K562 (cell line): ENCODE results near the gene POMT2. TPM values are rescaled to one million over a fixed set of nuclear protein-coding genes. Genes with fewer than 3 reads are reported as not detected.

Experiments used
- AFF1 ChIP-seq, 2 experiments: fragments of 450-650 bp; IDR thresholded peaks; 2 replicates each; pipeline ENCODE4 v1.6.1; 2018; ENCODE audit warnings: mild to moderate bottlenecking in 2 of 2, low read depth in 1 of 2; ENCODE audit not compliant: partially characterized antibody in 2 of 2
- AFF4 ChIP-seq: sonication (generic); formaldehyde crosslinking; IDR thresholded peaks from 2 replicates; pipeline ENCODE4 v1.8.0; 2023; ENCODE audit warnings: mild to moderate bottlenecking, missing genetic modification reagents
- DPF2 ChIP-seq: fragments of 450-650 bp; IDR thresholded peaks from 2 replicates; pipeline ENCODE4 v1.6.1; 2016
- JUN ChIP-seq, 2 experiments: sonication (generic) in 1 of 2; formaldehyde crosslinking in 1 of 2; IDR thresholded peaks; 2 replicates each; pipeline versions ENCODE4 v1.6.1 to v1.8.0; 2012 to 2022; ENCODE audit warnings: borderline replicate concordance in 2 of 2, mild to moderate bottlenecking in 2 of 2, improper control_type of control experiment in 1 of 2, low read depth in 1 of 2, low read length in 1 of 2, missing genetic modification reagents in 1 of 2
- MEF2A ChIP-seq: IDR thresholded peaks from 2 replicates; pipeline ENCODE4 v1.6.1; 2011; ENCODE audit warnings: low read depth, mild to moderate bottlenecking, low read length, moderate library complexity; ENCODE audit not compliant: control insufficient read depth
- MLX ChIP-seq, 2 experiments: fragments of 450-650 bp in 1 of 2; sonication (generic) in 1 of 2; formaldehyde crosslinking; conservative IDR thresholded peaks; 2 replicates each; pipeline versions ENCODE4 v1.4.0 to v1.8.1; 2020 to 2022; ENCODE audit warnings: mild to moderate bottlenecking in 1 of 2, missing genetic modification reagents in 1 of 2
- MNT ChIP-seq, 2 experiments: fragments of 450-650 bp; conservative IDR thresholded peaks; 2 replicates each; pipeline ENCODE4 v1.6.1; 2017; ENCODE audit warnings: mild to moderate bottlenecking in 2 of 2, moderate library complexity in 2 of 2
- RBFOX2 ChIP-seq: fragments of 200-400 bp; formaldehyde crosslinking; IDR thresholded peaks from 2 replicates; pipeline ENCODE4 v1.6.1; 2017; ENCODE audit warnings: low read depth, mild to moderate bottlenecking, low read length, moderate library complexity
- SOX6 ChIP-seq: fragments of 450-650 bp; IDR thresholded peaks from 2 replicates; pipeline ENCODE4 v1.6.1; 2014; ENCODE audit warnings: mild to moderate bottlenecking
- THRB ChIP-seq: fragments of 450-650 bp; formaldehyde crosslinking; conservative IDR thresholded peaks from 2 replicates; pipeline ENCODE4 v1.4.0; 2022; ENCODE audit warnings: mild to moderate bottlenecking, missing genetic modification characterization
- polyA plus RNA-seq, 8 experiments: library from polyadenylated mRNA; depleted of rRNA in 4 of 8; stranded (reverse) in 5 of 8; unstranded in 3 of 8; fragments of >200 nt; fragmentation: Nextera tagmentation in 2 of 8; fragmentation: Illumina TruSeq in 1 of 8; extraction: Ambion mirVana in 2 of 8; extraction: Trizol in 1 of 8; gene quantifications; 2 replicates each; pipeline versions ENCODE4 v1.2.1 to v1.2.3, GENCODE V29; 2011 to 2014; ENCODE audit warnings: inconsistent platforms in 1 of 8, missing spikeins in 1 of 8
- total RNA-seq, 7 experiments: library from RNA; depleted of rRNA in 6 of 7; stranded (reverse); fragments of >200 nt in 6 of 7; fragmentation: Illumina TruSeq in 2 of 7; extraction: Trizol in 2 of 7; gene quantifications; 2 replicates each; pipeline versions ENCODE4 v1.2.1 to v1.2.3, GENCODE V29; 2011 to 2021; ENCODE audit warnings: low replicate concordance in 1 of 7

Gene POMT2
- total and polyA plus RNA-seq, 9 of the 15 experiments (the other 6 are each of a cell fraction or from before 2014, with no cell fraction given): 0.39 to 16.6 (median 7.8) TPM

GRCh38 chr14:77267937-77268699 lies 52.6 kb downstream of the POMT2 start (continued):
- TF ChIP-seq AFF4 (CRISPR knock-in tag) (no peak), AFF1 (IDR thresholded peaks at IDR 0.05; ENCODE audit: low read depth in 1 of 2, partially characterized antibody in 2 of 2) (no peak), MLX (CRISPR knock-in tag; conservative IDR thresholded peaks at IDR 0.05) (no peak), SOX6 (no peak), DPF2 (no peak), THRB (no peak), MEF2A (no peak), RBFOX2 (no peak), MNT (conservative IDR thresholded peaks at IDR 0.05) (no peak), JUN (IDR thresholded peaks at IDR 0.05; ENCODE audit: borderline replicate concordance, low read depth, low read length) (no peak), JUN (CRISPR knock-in tag; IDR thresholded peaks at IDR 0.05; ENCODE audit: borderline replicate concordance) (no peak)
- TF ChIP-seq, all 486 proteins: peak for 0
